Measurements from ENCODE around the gene MRPS18B.

MRPS18B gene

DNA sequence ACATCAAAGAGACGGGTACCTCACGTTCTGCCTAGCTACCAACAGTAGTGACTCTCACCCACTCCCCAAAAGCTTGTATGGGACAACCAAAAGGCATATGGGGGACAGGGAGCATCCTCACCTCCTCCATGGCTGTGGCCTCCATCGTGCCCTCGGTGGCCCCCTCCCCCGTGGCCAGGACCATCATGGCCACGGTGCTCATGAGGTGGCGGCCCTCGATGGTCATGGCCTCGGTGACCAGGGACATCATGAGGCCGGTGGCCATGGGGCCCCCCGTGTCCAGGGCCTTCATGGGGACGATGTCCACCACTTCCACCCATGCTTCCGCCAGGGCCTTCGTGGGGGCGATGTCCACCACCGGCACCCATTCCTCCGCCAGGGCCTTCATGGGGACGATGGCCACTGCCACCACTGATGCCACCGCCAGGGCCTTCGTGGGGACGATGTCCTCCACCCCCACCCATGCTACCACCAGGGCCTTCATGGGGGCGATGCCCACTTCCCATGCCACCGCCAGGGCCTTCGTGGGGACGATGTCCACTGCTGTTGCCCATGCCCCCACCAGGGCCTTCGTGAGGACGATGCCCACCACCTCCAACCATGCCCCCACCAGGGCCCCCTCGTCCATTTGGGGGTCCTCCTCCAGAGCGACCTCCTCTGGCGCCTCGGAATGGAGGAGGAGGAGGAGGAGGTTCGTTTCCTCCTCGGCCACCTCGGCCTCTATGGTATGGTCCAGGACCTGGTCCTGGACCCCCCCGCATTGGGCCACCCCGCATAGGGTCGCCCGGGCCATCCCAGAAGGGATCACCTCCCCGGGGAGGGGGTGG, 15.6 kb upstream of the MRPS18B start:
- no peak for DNase-seq

DNA sequence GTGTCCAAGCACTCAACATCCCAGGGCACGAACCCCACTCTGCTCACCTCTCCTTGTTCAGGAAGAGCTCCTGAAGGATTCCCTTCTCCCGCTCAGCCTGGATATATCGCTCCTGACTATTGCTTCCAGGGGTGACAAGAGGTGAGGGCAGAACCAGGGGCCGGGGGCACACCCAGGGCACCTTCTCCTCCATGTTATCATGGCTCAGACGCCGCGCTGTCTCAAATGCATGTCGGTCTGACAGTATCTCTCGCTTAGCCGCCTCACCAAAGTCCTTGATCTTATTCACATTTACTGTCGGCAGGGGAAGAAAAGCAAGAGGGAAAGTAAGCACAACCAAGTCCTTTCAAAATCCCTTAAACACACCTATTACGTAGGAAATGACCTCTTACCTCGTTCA, 13.7 kb upstream of the MRPS18B start:
- DNase-seq: no peak

DNA sequence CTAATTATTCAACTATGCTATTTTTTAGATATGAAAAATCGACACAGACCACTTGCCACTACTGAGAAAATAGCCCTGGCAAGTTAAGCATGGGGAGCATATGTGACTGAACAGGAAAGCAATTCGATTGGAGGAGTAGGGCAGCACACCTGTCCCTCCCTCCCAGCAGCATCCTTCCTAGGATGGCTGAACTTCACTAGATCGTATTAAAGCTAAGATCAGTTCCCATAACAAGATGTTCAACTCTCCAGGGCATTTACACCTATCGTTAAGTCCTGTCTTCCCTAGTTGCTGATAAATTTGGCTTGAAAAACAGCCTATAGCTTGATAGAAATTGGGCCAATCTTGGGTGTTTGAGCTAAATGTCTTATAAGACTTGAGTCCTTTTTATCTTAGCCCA, 7.6 kb upstream of the MRPS18B start:
- DNase-seq: no peak

DNA sequence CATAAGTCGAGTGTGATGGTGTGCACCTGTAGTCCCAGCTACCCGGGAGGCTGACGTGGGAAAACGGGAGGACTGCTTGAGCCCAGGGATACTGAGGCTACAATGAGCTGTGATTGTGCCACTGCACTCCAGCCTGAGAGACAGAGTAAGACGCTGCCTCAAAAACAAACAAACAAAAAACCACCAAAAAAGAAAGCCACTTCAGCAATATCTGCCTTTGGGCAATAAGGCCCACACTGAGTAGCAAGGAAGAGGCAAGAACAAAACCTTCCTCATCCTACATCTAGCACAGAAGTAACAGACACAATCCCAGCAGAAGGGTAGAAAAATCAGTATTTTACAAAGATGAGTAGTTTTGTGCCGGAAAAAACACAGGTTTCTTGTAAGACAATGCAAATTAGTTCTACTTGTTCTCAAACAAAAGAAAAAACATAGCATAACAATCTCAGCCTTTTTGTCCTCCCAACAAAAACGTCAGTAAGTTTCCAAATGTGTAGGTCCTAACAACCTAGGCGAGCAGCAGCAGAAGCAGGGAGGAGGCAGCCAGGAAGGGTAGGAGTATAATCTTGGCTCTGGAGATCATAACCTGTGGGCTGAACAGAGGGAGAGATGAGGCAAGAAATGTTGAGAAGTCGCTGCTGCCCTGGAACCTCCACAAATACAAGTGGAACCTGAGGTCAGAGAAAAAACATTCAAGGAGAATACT, 6.3 kb upstream of the MRPS18B start:
- DNase-seq: no peak

DNA sequence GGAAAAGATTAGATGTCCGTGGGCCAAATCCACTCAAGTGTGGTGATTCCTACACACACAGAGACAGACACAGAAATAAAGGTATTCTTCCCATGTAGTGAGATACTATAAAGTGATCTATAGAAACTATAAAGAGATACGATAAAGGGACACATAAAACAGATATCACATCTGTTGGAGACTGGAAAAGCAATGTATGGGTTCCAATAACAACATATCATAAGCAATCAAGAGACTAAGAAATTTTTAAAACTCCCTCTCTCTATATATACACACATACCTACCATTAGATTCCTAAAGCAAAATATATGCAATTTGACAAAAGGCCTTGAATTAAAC, 5.8 kb upstream of the MRPS18B start:
- no peak for DNase-seq

DNA sequence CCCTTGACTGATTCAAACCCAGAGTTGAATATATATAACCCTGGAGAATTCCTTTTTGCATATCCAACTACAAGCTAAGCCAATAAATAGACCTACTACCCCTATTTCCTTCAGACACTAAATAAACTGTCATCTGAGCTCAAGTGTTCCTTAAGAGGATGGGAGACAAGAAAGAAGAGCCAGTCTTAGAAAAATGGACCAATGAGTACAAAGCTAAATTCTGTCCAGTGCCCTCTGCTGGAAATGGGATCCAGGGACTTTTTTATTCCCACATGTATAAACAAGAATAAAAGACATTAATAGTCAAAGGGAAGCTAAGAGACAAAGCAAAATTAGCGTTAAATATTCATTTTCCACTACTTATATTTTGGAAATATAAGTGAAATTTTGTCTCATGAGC, 5.4 kb upstream of the MRPS18B start:
- DNase-seq: no peak

DNA sequence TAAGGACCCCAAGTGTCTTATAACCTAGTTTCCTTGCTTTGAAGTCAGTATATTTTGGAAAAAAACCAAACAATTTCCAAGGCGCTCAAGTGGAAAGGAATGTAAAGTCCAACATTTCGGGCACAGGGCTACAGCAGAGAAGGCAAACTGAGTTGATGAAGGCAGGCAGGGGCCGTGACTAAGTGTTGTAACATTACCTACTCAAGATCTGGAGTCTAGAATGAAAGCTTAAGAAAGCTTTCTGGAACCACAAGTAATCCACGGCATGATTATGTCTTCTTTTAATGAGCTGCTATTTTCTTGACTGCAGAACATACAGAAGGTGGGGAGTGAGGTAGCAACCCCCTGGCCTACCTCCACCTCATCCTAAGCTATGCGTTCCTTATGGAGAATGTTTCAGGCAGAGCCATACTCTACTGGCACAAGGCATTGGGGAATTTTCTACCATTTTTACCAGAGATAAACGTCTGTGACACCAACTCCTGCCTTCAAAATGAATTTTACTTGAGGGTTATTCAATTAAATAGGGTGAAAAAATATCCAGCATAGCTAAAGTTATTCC, 4.9 kb upstream of the MRPS18B start:
- DNase-seq: no peak

DNA sequence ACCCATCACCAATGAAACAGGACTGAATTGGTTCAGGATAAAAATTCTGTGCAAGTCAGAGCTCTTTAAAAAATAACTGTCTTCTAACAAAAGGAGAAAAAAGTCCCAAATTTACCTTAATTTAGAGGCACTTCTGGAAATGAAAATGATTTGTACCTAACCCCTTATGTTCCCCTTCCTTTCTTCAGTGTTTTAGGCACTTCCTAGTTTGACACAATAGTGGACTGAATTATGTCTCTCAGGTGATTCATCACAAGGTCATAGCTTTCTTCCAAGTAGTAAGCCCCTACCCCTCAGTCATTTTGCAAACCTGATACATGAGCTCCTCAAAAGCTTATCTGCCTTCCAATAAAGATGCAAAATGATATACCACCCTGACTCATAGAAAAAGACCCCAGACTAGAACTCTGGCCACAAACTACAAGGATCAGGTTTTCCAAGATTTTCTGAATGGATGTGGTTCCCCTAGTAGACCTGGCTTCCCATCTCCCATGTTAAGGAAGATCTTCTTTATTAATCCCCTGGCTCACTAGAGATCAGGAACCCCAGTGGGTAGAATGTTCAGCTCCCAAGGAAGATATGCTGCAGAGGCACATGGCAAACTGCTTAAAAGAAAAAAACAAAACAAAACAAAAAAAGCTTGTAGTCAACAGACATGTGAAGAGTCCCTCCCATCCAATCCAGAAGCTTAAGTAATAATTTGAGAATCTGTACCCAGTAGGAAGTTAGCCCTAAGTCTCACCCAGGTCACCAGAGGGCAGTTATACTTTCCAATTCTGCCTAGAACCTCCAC, 4.2 kb upstream of the MRPS18B start:
- DNase-seq: no peak

DNA sequence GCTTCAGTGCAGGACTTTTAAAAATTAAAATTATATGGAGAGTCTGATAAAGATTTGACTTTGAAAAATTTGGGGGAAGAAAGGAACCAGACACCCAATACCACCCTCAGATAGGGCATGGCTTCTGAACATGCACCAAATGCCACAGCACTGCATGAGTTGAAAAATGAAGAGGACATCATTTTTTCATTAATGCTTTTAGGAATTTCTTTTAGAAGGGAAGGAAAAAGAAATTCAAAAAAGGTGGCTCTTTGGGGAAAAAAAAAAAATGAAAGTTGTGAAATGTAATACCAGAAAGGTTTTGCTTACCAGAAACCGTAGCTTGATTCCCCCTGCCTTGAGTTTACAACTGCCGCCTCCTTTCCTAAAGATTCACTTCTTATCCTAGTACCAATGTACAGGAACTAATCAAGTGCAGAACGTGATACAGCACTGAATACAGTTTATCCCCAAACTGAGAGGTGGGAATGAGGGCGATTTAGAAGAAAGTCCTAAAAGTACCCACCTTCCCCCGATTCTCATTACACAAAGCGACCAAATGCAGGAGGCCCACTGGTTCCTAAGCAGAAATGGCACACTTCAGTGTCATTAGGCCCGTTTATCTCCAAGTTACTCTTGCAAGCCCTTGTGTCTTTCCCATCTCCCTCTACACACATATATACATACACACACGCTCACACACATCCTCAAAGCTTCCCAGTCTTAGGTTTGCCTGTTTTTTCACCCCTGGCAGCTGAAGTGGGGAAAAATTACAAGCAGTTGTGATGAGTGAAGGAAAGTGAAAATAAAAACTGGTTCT, 3.4 kb upstream of the MRPS18B start:
- no peak for DNase-seq

DNA sequence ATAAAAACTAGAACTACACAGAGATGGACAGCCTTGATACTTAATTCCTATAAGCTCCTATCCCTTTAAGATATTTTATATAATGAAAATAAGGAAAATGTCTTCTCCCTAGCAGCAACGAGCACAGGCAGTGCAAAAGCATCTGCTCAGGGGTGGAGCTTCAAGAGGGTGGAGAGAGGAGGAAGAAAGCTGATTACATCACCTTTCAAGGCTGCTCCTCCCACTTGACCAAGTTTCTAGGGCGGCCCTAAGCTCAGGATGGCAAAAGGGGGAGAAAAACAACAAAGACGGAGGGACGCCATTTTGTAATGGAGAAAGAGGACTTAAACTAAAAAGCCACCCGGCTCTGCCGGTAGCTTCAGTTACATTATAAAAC, 2.8 kb upstream of the MRPS18B start:
- DNase-seq: no peak

DNA sequence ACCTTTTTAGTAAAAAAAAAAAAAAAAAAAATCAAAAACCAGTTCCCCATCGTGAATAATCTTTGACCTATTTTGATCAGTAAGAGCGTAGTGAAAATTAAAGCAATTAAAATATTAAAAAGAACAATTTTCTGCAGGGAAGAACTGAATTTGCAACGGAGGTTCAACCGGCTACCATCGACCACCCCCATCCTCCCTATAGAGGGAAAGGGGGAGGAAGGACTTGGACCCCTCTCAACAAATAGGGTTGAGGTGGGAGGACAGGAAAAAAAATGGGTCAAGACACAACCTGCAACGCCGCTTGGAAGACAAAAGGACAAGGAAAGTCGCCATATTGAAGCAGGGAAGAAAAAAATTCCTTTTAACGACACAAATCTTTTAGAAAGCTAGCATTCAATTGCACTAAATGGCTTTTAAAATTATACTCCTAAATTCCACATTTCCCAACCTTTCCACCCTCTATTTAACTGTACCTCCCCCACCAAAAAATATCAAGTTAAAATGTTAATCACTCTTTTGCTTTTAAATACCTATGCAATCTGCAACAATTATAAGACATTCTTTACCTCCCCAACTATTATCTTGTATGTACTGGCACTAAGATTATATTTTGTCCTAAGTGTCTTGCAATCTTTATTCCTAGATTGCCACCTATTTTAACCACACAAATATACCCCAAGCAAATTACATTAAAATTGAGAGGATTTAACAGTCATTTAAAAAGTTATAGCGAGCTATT, 2.3 kb upstream of the MRPS18B start:
- DNase-seq: peak; percentile 72

DNA sequence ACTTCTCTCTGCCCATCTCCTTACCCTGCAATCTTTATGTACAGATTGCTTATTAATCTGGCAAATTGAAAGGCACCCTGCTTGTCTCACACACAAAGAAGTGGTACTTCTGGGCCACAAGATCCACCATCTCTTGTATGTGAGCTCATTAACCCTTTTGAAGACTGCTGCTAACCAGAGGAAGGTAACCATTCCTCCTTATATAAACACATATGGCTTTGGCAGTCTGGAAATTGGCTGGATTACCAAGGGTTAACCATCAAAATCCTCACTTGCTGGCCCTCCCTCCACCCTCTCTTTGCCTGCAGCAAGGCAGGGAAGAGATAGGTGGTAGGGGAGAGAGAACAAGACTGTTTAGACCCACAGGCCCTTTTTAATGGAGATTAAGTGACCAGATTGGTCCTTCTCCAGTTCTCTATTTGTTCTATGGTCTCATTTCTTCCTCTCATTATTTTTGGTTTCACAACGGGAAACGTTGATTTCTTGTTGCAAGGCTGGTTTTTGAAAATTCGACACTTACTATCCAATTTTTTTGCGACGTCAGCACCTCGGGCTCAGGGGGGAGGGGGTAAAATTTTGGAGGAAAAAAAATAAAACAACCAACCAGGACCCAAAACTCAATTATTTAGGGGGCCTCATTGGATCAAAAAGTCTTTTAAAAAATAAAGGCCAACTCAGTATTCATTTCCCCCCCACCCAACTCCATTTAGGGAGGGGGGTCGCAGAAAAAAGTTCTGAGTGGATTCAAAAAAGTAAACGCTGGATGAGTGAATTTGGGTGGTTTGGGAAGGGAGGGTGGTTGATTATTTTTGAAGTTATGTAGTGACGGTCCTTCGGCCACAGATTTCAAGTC, 1.5 kb upstream of the MRPS18B start:
- DNase-seq: peak; percentile 46

DNA sequence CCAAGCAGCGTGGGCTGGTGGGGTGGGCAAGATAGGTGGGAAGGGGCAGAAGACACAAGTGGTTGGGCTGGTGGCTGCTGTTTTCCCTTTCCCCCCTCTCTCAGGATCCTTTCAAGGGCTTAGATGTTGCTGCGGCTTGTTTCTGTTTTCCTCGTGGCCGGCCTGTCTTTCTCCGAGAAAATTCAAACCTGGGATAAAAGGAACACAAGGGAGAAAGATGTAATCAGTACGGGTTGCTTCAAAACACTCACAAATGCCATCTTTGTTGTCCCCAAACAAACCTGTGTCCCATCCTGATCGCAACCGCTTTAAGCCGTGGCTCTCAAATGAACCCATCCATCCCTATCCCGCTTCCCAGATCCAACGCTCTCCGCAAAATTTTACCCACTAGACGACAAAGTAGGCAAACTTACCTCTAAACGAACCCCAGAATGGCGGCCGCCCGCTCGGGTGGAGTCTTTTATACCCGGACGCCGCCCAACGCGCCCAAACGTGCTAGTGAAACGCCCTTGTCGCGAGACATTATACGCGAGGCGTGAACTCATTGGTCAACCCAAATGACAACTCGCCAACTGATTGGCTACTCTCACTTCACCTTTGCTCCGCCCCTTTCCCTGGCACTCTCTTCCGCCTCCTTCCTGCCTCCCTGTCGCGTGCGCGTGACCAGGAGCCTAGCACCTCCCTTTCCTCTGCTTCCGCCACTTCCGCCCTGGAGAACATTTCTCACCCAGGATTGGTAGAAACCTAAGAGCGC, 652 bp upstream of the MRPS18B start, which contains the start of gene PPP1R10:
TSS of gene PPP1R10 (minus strand) at position 433 of the 754 bp plus-strand sequence. CDS start 7,299 bp downstream, outside the sequence.
- peak; percentile 95 for DNase-seq

DNA sequence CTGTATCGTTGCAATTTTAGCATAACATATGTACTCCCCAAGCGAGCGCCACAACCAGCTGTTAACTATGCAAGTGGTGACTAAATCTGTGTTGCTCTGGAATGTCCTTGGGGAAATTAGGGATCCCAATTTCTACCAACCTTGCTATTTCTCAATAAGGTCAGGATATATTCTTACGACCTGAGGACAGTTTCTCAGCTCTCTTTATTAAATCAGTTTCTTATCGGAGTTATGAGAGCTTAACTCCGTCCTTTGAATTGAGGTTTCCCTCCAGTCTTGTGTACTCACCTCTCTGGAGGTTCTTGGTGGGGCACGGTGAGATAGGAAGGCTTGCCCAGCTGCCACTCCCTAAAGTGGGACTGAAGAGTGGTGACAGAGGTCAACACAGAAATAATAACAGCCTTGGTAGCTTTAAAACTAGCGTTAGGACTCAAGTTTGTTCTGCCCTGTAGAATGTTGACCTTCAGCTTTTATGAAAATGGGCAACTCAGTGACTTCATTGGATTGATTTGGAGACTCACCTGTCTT, 694 bp downstream of the MRPS18B start:
- DNase-seq: no peak

DNA sequence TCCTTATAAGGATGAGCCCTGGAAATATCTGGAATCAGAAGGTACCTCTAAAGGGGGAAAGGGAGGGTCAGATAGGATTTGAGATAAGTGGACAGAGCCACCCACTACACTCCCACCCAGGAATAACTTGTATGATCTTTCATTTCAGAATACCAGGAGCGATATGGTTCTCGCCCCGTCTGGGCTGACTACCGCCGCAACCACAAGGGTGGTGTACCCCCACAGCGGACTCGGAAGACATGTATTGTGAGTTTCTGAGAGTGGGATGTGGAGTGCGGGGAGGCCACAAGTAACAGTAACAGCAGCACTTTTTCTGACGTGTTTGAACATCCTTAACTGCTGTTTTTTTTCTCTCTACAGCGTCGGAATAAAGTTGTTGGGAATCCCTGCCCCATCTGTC, 1.9 kb downstream of the MRPS18B start:
- DNase-seq: no peak

DNA sequence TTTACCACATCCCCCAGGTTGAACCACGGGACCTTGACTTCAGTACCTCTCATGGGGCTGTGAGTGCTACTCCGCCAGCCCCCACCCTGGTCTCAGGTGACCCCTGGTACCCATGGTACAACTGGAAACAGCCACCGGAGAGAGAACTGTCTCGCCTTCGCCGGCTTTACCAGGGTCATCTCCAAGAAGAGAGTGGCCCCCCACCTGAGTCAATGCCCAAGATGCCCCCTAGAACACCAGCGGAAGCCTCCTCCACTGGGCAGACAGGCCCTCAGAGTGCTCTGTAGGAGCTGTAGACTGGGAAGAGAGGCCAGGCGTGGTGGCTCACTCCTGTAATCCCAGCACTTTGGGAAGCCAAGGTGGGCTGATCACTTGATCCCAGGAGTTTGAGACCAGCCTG, 7.9 kb downstream of the MRPS18B start:
- DNase-seq: no peak

DNA sequence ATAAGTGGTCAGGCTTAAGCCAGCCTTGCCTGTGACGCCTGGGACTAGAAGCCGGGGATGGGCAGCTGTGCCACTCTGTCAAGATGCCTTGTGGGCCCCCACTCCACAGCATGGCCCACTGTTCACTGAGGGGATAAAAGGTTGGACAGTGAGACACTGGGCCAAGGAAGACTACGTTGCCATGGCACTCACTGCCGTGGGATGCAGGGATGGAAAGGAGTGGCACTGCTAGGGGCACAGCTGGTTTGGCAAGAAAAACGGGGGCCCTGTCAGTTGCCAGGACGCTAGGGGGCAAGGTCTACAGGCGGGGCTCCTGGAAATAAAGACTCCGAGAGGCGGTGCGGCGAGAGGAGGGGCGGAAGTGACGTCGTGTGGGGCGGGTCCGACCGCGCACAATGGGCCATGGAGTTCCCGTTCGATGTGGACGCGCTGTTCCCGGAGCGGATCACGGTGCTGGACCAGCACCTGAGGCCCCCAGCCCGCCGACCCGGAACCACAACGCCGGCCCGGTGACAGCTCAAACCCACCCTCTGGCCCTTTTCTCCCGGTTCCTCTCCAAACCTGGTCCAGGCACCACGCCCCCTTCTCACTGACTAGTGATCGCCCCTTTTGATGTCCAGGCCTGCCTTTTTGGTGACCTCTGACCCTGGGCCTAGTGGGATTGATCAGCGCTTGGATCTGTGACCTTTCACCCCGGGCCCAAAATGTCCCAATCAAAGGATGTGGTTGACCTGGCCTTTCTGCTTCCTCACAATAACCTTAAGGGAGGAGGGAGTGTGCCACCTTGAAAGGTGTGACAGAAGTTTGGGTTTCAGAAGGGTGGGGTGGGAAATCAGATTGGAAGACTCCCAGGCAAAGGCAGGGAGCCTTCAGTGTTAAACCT, 9.1 kb downstream of the MRPS18B start, which contains the start of gene ATAT1:
TSS of gene ATAT1 (plus strand) at position 391 of the 883 bp plus-strand sequence.
- peak; percentile 84 for DNase-seq

DNA sequence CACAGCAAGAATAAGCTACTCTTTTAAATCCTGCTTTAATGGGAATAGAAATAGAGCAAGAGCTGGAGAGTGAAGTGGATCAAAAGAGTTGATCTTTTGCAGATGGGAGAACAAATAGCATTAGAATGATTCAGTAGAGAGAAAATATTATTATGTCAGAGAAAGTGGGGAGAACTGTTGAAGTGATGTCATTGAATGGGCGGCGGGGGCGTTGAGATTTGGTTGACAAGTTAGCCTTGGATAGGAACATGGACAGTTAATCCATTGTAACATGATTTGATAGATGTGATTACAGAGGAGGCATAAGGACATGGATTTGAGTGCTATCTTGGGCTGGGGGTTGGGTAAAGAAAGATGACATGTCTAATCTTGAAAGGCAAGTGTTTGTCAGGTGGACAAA, 18.2 kb downstream of the MRPS18B start:
- no peak for DNase-seq

Data from right kidney (tissue), 1 donor.